ENCODE data around the gene FAM131A.

Gene FAM131A

GRCh38 chr3:184337399-184337714 lies at the start of gene FAM131A:
FAM131A (plus strand) TSS chr3:184337600; CDS start chr3:184337631, 31 bp downstream.
- no peak for DNase-seq

- peak; percentile 37 for DNase-seq
Measured at GRCh38 chr3:184289426-184289938, 47.9 kb upstream of the FAM131A start.

DNA sequence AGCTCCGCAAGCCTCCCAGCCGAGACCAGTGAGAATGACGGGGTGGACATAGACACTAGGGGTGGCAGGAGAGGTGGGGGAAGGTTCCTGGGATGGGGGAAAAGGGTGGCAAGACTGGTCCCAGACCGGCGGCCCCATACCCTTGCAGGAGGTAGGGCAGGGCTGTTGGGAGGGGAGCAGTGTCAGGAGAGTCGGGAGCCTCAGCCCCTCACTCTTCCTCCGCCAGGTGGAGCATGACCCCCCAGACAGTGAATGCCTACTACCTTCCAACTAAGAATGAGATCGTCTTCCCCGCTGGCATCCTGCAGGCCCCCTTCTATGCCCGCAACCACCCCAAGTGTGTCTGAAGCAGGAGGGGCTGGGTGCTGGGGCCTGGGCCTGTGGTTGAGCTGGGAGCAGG lies 47.1 kb upstream of the FAM131A start:
- DNase-seq: no peak

DNA sequence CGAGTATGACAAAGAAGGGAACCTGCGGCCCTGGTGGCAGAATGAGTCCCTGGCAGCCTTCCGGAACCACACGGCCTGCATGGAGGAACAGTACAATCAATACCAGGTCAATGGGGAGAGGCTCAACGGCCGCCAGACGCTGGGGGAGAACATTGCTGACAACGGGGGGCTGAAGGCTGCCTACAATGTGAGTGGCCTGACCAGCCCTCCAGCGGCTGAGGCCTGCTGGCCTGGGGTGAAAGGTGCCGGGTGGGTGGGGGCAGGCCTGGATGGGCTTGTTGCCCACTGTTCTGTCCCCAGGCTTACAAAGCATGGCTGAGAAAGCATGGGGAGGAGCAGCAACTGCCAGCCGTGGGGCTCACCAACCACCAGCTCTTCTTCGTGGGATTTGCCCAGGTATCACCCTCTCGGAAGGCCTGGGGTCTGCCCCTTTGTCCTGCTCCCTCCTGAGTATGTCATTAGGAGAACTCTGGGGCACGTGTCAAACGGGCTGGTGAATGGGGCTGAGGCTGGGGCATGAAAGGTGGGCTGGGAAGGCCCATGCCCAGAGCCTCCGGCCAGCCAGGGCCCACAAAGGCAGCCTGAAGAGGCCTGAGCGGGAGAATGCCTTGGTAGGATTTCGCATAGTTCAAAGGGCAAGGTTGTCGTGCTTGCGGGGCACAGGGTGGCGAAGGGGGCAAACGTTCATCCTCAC lies 46.2 kb upstream of the FAM131A start:
- no peak for DNase-seq

DNA sequence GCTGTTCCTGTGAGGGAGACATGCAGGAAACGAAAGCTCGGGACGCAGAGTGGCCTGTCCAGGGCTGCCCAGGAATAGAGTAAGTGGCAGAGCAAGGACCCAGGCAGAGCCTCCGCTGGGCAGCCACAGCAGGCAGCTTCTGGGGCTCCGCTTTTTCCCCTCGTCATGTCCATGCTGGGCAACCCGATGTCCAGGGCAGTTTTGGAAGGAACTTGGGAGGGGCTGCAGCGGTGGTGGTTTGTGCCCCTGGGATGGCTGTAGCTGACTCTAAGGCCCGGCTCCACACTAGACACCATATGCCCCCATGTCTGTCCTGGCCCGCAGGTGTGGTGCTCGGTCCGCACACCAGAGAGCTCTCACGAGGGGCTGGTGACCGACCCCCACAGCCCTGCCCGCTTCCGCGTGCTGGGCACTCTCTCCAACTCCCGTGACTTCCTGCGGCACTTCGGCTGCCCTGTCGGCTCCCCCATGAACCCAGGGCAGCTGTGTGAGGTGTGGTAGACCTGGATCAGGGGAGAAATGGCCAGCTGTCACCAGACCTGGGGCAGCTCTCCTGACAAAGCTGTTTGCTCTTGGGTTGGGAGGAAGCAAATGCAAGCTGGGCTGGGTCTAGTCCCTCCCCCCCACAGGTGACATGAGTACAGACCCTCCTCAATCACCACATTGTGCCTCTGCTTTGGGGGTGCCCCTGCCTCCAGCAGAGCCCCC lies 45.5 kb upstream of the FAM131A start:
- no peak for DNase-seq

DNA sequence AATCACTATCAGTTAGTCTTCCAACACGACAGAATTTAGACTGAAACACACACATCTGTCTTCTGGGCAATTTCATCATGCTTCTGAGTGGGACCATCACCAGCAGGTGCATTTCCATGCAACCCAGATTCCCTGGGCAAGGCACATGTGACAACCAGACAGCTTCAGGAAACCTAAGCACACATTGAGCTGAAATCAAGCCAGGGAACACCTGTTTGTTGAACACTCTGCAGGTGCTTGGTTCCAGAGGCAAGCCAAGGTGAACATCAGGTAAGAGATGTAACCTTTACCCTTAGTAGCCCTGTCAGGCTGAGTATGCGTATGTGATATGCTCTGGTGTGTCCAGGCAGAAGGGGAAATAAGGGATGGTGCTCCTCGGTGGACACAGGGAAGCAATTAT lies 41.6 kb upstream of the FAM131A start:
- no peak for DNase-seq

DNA sequence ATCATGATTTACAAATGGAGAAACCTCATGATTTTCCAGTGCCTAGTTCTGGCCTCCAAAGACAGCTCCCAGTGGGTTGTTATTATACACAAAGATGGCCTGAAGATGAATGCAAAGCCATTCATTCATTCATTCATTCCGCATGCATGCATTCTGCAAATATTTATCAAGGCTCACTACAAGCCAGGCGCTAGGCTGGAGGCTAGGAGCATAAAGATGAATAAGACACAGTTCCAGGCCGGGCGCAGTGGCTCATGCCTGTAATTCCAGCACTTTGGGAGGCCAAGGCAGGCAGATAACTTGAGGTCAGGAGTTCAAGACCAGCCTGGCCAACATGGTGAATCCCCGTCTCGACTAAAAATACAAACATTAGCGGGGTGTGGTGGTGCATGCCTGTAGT lies 40.8 kb upstream of the FAM131A start:
- DNase-seq: no peak

GRCh38 chr3:184298759-184299487 lies 38.5 kb upstream of the FAM131A start, which contains the start of gene PSMD2:
PSMD2 (plus strand) TSS chr3:184299241; CDS start chr3:184299267, 26 bp downstream.
- DNase-seq: peak; percentile 96

- DNase-seq: peak; percentile 5
Measured at GRCh38 chr3:184299488-184300377, 37.7 kb upstream of the FAM131A start.

- no peak for DNase-seq
Measured at GRCh38 chr3:184300378-184300720, 37.1 kb upstream of the FAM131A start.

DNA sequence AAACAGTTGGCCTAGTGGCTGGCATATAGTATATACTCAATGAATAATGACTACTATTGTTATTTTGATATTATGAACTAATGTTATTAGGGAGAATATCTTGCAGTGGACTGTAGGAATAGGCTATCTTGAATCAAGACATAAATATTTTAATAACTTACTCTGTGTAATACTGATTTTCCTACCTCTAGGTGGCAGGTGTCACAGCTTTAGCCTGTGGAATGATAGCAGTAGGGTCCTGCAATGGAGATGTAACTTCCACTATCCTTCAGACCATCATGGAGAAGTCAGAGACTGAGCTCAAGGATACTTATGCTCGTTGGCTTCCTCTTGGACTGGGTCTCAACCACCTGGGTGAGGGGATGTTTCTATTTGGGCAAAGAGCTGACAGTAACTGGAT lies 31.8 kb upstream of the FAM131A start:
- DNase-seq: peak; percentile 18

GRCh38 chr3:184306341-184306972 lies 30.9 kb upstream of the FAM131A start:
- no peak for DNase-seq

DNA sequence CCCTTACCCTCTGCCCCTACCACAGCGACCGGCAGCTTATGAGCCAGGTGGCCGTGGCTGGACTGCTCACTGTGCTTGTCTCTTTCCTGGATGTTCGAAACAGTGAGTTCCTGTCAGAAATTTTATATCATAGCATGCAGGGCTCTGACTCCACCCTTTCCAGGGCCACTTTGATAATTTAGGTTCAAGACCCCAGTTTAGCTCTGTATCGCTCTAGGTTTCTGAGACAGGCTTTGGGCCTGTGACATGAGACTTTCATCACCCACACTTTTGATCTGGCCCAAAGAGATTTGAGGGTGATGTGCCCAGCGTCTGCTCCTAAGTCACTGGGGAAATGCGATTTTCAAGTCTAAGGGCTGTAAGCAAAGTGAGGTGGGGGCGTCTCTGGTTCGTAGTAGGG lies 29.5 kb upstream of the FAM131A start:
- DNase-seq: no peak

DNA sequence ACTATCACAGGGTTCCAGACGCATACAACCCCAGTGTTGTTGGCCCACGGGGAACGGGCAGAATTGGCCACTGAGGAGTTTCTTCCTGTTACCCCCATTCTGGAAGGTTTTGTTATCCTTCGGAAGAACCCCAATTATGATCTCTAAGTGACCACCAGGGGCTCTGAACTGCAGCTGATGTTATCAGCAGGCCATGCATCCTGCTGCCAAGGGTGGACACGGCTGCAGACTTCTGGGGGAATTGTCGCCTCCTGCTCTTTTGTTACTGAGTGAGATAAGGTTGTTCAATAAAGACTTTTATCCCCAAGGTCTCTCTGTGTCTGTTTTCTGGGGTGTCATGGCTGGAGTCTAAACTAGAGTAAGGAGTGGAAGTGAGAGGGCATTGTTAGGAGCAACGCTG lies 28.7 kb upstream of the FAM131A start:
- DNase-seq: no peak

- DNase-seq: no peak
Measured at GRCh38 chr3:184311633-184312032, 25.8 kb upstream of the FAM131A start.

DNA sequence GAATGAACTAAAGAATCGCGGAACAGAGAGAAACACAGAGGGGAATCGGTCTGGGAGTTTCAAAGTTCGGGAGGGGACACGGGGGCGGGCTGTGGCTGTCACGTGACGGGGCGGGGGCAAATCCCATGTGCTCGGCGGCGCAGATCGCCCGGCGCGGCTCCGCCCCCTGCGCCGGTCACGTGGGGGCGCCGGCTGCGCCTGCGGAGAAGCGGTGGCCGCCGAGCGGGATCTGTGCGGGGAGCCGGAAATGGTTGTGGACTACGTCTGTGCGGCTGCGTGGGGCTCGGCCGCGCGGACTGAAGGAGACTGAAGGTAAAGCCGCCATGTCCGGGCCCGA lies 23.1 kb upstream of the FAM131A start, which contains the start of gene EIF4G1:
Gene EIF4G1, plus strand, starts transcription at position 244 of the 337 bp plus-strand sequence. CDS start 1,191 bp downstream, outside the sequence.
- peak; percentile 96 for DNase-seq

DNA sequence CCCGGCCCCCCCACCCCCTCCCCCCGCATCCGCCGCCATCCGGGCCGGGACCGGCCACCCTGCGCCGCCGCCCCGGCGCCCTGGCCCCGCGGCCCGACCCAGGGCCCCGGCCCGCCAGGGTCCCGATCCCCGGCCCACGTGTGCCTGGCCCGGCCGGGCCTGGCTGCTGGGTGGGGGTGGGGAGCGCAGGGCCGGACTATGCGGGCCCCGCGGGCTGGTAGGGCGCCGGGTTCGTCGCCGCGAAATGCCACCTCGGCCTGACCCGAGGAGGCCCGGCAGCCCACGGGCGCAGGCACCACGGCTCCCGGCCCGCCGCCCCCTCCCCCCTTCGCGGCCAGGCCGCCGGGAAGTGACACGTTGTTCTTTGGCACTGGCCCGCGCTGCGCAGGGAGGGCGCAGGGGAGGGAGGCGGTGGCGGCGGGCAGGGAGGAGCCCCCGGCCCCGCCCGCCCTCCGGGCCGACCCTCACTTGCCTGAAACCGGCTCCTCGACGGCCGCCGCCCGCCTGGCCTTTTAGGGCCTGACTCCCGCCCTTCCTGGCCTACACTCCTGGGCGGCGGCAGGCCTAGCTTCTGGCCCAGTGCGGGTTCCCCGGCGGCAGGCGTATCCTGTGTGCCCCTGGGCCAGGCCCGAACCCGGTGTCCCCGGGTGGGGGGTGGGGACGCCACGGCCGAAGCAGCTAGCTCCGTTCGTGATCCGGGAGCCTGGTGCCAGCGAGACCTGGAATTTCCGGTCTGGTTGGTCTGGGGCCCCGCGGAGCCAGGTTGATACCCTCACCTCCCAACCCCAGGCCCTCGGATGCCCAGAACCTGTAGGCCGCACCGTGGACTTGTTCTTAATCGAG lies 22.5 kb upstream of the FAM131A start:
- peak; percentile 70 for DNase-seq

GRCh38 chr3:184315543-184315867 lies 21.9 kb upstream of the FAM131A start:
- DNase-seq: peak; percentile 34

- DNase-seq: peak; percentile 27
Measured at GRCh38 chr3:184315871-184316661, 21.3 kb upstream of the FAM131A start.

DNA sequence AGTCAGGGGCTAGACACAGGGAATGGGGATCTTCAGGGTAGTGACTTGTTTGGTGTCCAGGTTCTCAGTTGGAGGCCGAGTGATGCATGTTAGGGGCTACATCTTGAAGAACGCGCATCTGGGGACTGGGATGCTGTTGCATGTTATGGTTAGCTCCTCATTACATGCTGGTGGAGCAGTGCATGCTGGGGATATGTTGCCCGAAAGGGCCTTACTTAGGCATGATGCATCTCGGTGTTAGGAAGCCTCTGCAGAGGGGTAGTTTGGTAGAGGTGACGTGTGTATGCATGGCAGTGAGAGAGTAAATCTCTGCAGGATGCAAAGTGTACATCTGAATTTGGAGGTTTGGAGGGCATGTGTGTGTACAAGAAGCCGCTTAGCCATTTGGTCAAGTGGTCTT lies 20.6 kb upstream of the FAM131A start:
- no peak for DNase-seq

GRCh38 chr3:184317201-184317600 lies 20.2 kb upstream of the FAM131A start:
- DNase-seq: no peak
